Pulmonary artery endothelial cell (primary cell): Measurements from ENCODE around the gene TRIM28. TPM values are rescaled to one million over a fixed set of nuclear protein-coding genes. Genes with fewer than 3 reads are reported as not detected.
"Not testable (repeated sequence)": the region's sequence is repeated elsewhere in the genome, so short reads cannot be mapped to it uniquely, and the experiment has no call there.

Experiments
- DNase-seq: peaks from one replicate; pipeline ENCODE4 v3.0.0-alpha.2; 2011; ENCODE audit warnings: low read depth, low spot score
- total RNA-seq: library from RNA; depleted of rRNA; stranded (reverse); fragments of >200 nt; gene quantifications from 2 replicates; pipeline ENCODE4 v1.2.3, GENCODE V29; 2014

The TRIM28 gene
- total RNA-seq, 1 donor from 2014 or later = 542 TPM

GRCh38 chr19:58519087-58519354 lies 24.8 kb upstream of the TRIM28 start:
- peak; percentile 58 for DNase-seq

DNA sequence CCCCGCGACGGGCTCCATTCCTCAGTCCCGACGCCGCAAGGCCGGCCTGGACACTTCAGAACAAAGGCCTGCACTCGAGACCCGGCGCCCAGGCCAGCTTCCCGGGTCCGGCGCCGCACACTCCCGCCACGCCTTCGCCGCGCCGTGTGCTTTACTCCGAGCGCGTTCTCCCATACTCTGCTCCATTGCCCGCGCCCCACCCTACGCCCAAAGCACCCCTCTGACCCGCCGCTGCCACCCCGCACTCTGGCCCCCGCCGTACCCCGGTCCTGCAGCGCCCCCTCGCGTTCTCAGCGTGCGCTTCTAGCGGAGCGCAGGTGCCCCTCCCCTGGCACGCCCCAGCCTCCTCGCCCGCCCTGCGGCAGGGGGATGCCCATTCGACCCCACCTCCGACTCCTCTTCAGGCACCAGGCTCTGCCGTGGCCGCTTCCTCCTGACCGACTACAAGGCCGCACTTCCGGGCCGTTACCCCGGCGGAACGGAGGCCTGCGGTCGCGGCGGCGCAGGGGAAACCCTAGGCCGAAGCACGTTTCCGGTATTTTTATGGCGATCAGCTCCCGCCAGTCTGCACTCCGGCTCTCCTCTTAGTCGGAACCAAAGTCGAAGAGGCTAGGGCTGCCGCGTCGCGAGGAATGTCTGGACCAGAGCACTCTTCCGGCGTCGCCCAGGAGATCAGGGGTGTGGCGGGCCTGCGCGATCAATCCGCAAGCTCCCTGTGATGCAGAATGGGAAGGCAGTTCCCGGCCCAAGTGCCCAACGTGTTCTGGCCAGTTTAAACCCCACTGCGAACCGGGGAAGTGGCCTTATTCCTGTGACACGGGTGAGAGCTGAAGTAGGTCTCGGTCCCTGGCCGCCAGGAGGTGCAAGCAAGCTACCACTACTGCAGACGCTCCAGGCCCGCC lies 24.3 kb upstream of the TRIM28 start, which contains the start of gene ZBTB45:
TSS of gene ZBTB45 (minus strand) at position 456 of the 902 bp plus-strand sequence. CDS start 2,137 bp downstream, outside the sequence.
- DNase-seq = peak; percentile 82

GRCh38 chr19:58520257-58520599 lies 23.6 kb upstream of the TRIM28 start:
- DNase-seq = no peak

- no peak for DNase-seq
Observed at GRCh38 chr19:58521651-58522050, 22.2 kb upstream of the TRIM28 start.

DNA sequence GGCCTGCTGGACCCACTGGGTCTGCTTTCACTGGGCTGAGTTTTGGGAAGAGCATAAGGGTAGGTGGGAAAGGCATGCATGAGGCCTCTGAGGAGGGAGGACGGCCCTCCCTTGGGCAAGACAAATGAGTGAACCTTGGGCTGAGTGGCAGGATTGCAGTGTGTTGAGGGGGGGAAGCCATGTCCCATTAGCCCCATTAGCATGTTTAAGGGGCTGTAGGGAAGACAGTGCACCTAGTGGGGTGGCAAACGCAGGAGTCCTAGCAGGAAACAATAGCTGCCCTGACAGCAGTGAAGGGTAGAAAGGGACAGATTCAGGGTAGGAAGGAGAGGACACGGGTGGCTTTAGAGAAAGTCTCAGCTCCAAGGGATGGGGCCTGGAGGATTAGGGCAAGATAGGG lies 21.2 kb upstream of the TRIM28 start:
- no peak for DNase-seq

DNA sequence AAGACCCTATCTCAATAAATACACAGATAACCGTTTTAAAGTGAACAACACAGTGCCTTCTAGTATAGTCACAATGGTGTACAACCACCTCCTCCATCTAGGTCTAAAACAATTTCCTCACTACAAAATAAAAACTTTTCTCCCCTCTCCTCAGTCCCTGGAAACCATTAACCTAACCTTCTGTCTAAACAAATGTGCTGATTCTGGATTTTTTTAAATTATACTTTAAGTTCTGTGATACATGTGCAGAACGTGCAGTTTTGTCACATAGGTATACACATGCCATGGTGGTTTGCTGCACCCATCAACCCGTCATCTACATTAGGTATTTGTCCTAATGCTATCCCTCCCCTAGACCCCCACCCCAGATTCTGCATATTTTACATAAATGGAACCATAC lies 14.5 kb upstream of the TRIM28 start:
- no peak for DNase-seq

- no peak for DNase-seq
Observed at GRCh38 chr19:58531034-58531840, 12.6 kb upstream of the TRIM28 start.

DNA sequence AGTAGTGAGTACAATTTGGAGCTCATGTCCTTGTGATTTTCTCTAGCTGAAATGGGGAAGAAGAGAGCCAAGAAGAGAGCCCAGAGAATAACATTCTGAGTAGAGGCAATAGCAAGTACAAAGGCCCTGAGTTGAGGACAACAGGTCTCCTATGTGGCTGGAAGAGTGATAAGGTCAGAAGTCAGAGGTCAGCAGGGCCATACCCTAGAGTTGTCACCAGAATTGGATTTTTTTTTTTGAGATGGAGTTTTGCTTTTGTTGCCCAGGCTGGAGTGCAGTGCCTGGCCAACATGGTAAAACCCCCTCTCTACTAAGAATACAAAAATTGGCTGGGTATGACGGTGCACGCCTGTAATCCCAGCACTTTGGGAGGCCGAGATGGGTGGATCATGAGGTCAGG lies 8.0 kb upstream of the TRIM28 start:
- DNase-seq = no peak

GRCh38 chr19:58536852-58537798 lies 6.7 kb upstream of the TRIM28 start:
- DNase-seq = no peak

GRCh38 chr19:58538257-58539168 lies 5.4 kb upstream of the TRIM28 start:
- DNase-seq = peak; percentile 15

DNA sequence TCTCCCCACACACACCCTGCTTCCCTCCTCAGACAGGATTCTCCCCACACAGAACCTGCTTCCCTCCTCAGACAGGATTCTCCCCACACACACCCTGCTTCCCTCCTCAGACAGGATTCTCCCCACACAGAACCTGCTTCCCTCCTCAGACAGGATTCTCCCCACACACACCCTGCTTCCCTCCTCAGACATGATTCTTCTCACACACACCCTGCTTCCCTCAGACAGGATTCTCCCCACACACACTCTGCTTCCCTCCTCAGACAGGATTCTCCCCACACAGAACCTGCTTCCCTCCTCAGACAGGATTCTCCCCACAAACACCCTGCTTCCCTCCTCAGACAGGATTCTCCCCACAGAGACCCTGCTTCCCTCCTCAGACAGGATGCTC lies 4.7 kb upstream of the TRIM28 start:
- not testable (repeated sequence) for DNase-seq

GRCh38 chr19:58542641-58543372 lies 1.1 kb upstream of the TRIM28 start:
- not testable (repeated sequence) for DNase-seq

DNA sequence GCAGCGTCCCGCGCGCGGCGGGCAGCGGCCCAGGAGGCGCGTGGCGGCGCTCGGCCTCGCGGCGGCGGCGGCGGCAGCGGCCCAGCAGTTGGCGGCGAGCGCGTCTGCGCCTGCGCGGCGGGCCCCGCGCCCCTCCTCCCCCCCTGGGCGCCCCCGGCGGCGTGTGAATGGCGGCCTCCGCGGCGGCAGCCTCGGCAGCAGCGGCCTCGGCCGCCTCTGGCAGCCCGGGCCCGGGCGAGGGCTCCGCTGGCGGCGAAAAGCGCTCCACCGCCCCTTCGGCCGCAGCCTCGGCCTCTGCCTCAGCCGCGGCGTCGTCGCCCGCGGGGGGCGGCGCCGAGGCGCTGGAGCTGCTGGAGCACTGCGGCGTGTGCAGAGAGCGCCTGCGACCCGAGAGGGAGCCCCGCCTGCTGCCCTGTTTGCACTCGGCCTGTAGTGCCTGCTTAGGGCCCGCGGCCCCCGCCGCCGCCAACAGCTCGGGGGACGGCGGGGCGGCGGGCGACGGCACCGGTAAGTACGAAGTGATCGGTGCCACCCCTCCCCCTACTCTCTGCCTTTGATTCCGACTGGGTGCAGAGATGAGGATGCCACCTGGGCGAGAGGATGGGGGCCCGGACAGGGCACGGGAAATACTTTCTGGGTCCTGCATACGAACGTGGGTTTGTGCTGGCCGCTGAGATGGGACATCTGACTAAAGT lies 874 bp downstream of the TRIM28 start:
- no peak for DNase-seq

DNA sequence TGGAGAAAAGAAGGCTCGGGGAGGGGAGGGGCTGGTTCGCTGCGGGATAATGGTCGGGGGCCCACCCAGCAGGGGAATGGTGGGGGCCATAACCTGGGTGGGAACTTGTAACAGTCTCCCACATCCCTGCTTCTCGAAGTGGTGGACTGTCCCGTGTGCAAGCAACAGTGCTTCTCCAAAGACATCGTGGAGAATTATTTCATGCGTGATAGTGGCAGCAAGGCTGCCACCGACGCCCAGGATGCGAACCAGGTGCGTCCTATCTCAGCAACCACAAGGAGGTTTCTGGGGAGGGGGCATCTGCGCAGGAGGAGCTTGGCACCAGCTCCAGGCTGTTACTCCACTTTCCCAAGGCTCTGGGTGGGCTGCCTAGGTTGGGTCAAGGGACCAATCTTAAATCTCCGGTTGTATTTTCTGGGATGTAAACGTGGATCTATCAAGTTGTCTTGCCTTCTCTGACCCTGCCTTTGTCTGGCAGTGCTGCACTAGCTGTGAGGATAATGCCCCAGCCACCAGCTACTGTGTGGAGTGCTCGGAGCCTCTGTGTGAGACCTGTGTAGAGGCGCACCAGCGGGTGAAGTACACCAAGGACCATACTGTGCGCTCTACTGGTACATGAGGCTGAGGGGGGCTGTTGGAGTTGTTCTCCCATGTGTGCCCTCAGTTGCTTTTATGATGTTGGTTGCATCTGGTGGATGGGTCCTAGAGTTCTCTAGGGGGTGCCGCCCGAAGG lies 1.6 kb downstream of the TRIM28 start:
- DNase-seq = no peak

DNA sequence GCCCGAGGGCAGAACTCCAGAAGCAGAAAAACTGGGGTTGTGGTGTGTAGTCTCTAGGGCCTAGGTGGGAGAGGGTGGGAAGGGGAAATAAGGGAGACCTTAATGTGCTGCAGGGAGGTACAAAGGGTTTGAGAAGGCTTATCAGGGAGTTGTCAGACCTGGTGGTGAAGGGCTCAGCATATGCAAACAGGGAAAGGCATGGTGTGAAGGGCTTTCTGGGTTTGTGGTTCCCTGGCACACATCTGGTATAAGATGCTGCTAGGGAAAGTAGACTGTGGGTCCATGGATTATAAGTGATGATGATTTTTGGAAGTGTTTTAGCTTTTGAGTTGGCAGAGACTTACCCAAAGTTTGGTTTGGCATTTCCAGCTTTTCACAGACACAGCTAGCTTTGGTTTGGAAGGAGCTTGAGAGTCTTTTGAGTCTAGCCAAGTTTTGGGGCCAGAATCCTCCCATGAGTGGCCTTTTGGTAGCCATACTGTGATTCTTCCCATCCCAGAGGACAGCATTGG lies 2.2 kb downstream of the TRIM28 start:
- no peak for DNase-seq

- DNase-seq = no peak
Observed at GRCh38 chr19:58547323-58548312, 3.8 kb downstream of the TRIM28 start.
